IPS-11a (cell line): Measurements from ENCODE around the gene CARM1.
"Not testable (repeated sequence)": the region's sequence is repeated elsewhere in the genome, so short reads cannot be mapped to it uniquely, and the experiment has no call there.

Experiments
- H3K4me3 ChIP-seq: one replicate; pipeline ENCODE4 v1.5.1; 2013; ENCODE audit warnings: low read depth, low read length, control low read depth

Gene CARM1

GRCh38 chr19:10846500-10847202, 24.7 kb upstream of the CARM1 start:
- no peak overlapping the region for H3K4me3 ChIP-seq

GRCh38 chr19:10848230-10848856, 23.0 kb upstream of the CARM1 start, which contains the start of gene C19orf38:
C19orf38 (plus strand) TSS chr19:10848415; CDS start chr19:10848509, 94 bp downstream.
- no peak within 1 kb of the TSS for H3K4me3 ChIP-seq

- H3K4me3 ChIP-seq = no peak overlapping the region
These were observed 20.7 kb upstream of the CARM1 start for GRCh38 chr19:10850631-10851030.

GRCh38 chr19:10852098-10852800, 19.1 kb upstream of the CARM1 start:
- no peak overlapping the region for H3K4me3 ChIP-seq

- H3K4me3 ChIP-seq = no peak overlapping the region
These were observed 18.4 kb upstream of the CARM1 start for GRCh38 chr19:10852941-10853340.

- no peak overlapping the region for H3K4me3 ChIP-seq
These were observed 16.8 kb upstream of the CARM1 start for GRCh38 chr19:10854350-10855089.

GRCh38 chr19:10855879-10856522, 15.4 kb upstream of the CARM1 start:
- H3K4me3 ChIP-seq = no peak overlapping the region

GRCh38 chr19:10856899-10857298, 14.5 kb upstream of the CARM1 start:
- not testable (repeated sequence) for H3K4me3 ChIP-seq

- no peak overlapping the region for H3K4me3 ChIP-seq
These were observed 13.0 kb upstream of the CARM1 start for GRCh38 chr19:10858204-10858828.

GRCh38 chr19:10861103-10861651, 10.2 kb upstream of the CARM1 start:
- H3K4me3 ChIP-seq = no peak overlapping the region

- no peak overlapping the region for H3K4me3 ChIP-seq
These were observed 8.7 kb upstream of the CARM1 start for GRCh38 chr19:10862561-10863106.

GRCh38 chr19:10863107-10863717, 8.1 kb upstream of the CARM1 start:
- H3K4me3 ChIP-seq = no peak overlapping the region

GRCh38 chr19:10864538-10864899, 6.8 kb upstream of the CARM1 start:
- no peak overlapping the region for H3K4me3 ChIP-seq

- no peak overlapping the region for H3K4me3 ChIP-seq
These were observed 4.9 kb upstream of the CARM1 start for GRCh38 chr19:10866495-10866894.

GRCh38 chr19:10868872-10869547, 2.3 kb upstream of the CARM1 start:
- no peak overlapping the region for H3K4me3 ChIP-seq

GRCh38 chr19:10869872-10870311, 1.5 kb upstream of the CARM1 start:
- not testable (repeated sequence) for H3K4me3 ChIP-seq

- peak overlapping the region; percentile 27 for H3K4me3 ChIP-seq
These were observed 825 bp upstream of the CARM1 start for GRCh38 chr19:10870501-10870954.

GRCh38 chr19:10871711-10872545, 575 bp downstream of the CARM1 start:
- H3K4me3 ChIP-seq = peak overlapping the region; percentile 67
